SK-N-SH (cell line): ENCODE measurements around the gene TET1. TPM values are rescaled to one million over a fixed set of nuclear protein-coding genes. Genes with fewer than 3 reads are reported as not detected.

Experiments
- CTCF ChIA-PET: fragments of 300-600, 350-600 bp; formaldehyde crosslinking; extraction: SDS; loops from one replicate; lab custom pipeline; 2021; lab: Yijun Ruan, JAX
- POLR2A ChIA-PET: fragments of 350-600 bp; sonication (Branson Sonifier 250); formaldehyde crosslinking; extraction: SDS; loops from one replicate; lab custom pipeline; 2020; ENCODE audit warnings: antibody characterized with exemption, inconsistent platforms; lab: Yijun Ruan, JAX
- DNase-seq: peaks from one replicate; pipeline ENCODE4 v3.0.0; 2012
- H2AFZ ChIP-seq: fragments of 200-600 bp; sonication (generic); 2 replicates; pipeline ENCODE4 v1.8.1; 2016; ENCODE audit warnings: antibody characterized with exemption, mild to moderate bottlenecking, low read depth
- H3F3A ChIP-seq: fragments of 200-600 bp; sonication (generic); replicated peaks from 2 replicates; pipeline ENCODE3; 2016; ENCODE audit warnings: antibody characterized with exemption, mild to moderate bottlenecking; ENCODE audit not compliant: insufficient read depth
- H3K27ac ChIP-seq, 2 experiments: fragments of 200-500 bp in 1 of 2; fragments of 200-600 bp in 1 of 2; sonication (Bioruptor generic) in 1 of 2; sonication (generic), shearing (Covaris generic) in 1 of 2; 2 replicates each; pipeline versions ENCODE4 v1.5.1 to v1.6.1; 2014 to 2016; ENCODE audit warnings: low read depth in 2 of 2, inconsistent platforms in 1 of 2, low read length in 1 of 2, mild to moderate bottlenecking in 1 of 2, mixed read lengths in 1 of 2
- H3K27me3 ChIP-seq: fragments of 200-600 bp; sonication (generic), shearing (Covaris generic); 2 replicates; pipeline ENCODE4 v1.6.1; 2016; ENCODE audit warnings: mixed run types; ENCODE audit not compliant: insufficient read depth
- H3K36me3 ChIP-seq, 2 experiments: fragments of 200-500 bp in 1 of 2; fragments of 200-600 bp in 1 of 2; sonication (Bioruptor generic) in 1 of 2; sonication (generic) in 1 of 2; replicated peaks in 1 of 2; 2 replicates each; pipeline versions ENCODE3 to v1.5.1; 2014 to 2016; ENCODE audit warnings: low read length in 1 of 2, mild to moderate bottlenecking in 1 of 2; ENCODE audit not compliant: insufficient read depth in 2 of 2, control insufficient read depth in 1 of 2
- H3K4me1 ChIP-seq, 2 experiments: fragments of 200-500 bp in 1 of 2; fragments of 200-600 bp in 1 of 2; sonication (Bioruptor generic) in 1 of 2; sonication (generic), shearing (Covaris generic) in 1 of 2; 2 replicates each; pipeline versions ENCODE4 v1.5.1 to v1.6.1; 2014 to 2016; ENCODE audit warnings: low read depth in 1 of 2, low read length in 1 of 2, mixed run types in 1 of 2; ENCODE audit not compliant: insufficient read depth in 2 of 2, control insufficient read depth in 1 of 2
- H3K4me2 ChIP-seq: fragments of 200-600 bp; sonication (generic), shearing (Covaris generic); 2 replicates; pipeline ENCODE4 v1.6.1; 2017; ENCODE audit warnings: mixed run types
- H3K4me3 ChIP-seq, 2 experiments: fragments of 200-500 bp in 1 of 2; fragments of 200-600 bp in 1 of 2; sonication (Bioruptor generic) in 1 of 2; sonication (generic), shearing (Covaris generic) in 1 of 2; 2 replicates each; pipeline versions ENCODE4 v1.5.1 to v1.8.1; 2014 to 2016; ENCODE audit warnings: low read depth in 2 of 2, inconsistent platforms in 1 of 2, low read length in 1 of 2, mild to moderate bottlenecking in 1 of 2, mixed read lengths in 1 of 2, moderate library complexity in 1 of 2
- H3K79me2 ChIP-seq: fragments of 200-600 bp; sonication (generic); 2 replicates; pipeline ENCODE4 v1.8.1; 2017; ENCODE audit warnings: mild to moderate bottlenecking; ENCODE audit not compliant: insufficient read depth
- H3K9ac ChIP-seq: fragments of 200-600 bp; sonication (generic); 2 replicates; pipeline ENCODE4 v1.6.1; 2017; ENCODE audit warnings: mixed run types
- H3K9me2 ChIP-seq: fragments of 200-600 bp; sonication (generic); 2 replicates; pipeline ENCODE4 v1.6.1; 2017; ENCODE audit warnings: mixed run types
- H3K9me3 ChIP-seq: fragments of 200-600 bp; sonication (generic); 2 replicates; pipeline ENCODE4 v1.6.1; 2017; ENCODE audit warnings: mixed run types, mild to moderate bottlenecking, moderate library complexity
- H4K20me1 ChIP-seq: fragments of 200-600 bp; sonication (generic); 2 replicates; pipeline ENCODE4 v1.6.1; 2017; ENCODE audit warnings: mild to moderate bottlenecking, mixed run types; ENCODE audit not compliant: insufficient read depth
- EP300 ChIP-seq, 2 experiments: IDR thresholded peaks; 2 replicates each; pipeline versions ENCODE4 v1.4.0 to v1.6.1; 2012; ENCODE audit warnings: borderline replicate concordance in 1 of 2, low read depth in 1 of 2, low read length in 1 of 2
- EZH2phosphoT487 ChIP-seq: fragments of 200-600 bp; sonication (generic); IDR thresholded peaks from 2 replicates; pipeline ENCODE4 v1.6.1; 2017; ENCODE audit warnings: low read depth, mixed run types, mild to moderate bottlenecking, antibody characterized with exemption, moderate library complexity, borderline replicate concordance
- FOXM1 ChIP-seq: IDR thresholded peaks from 2 replicates; pipeline ENCODE4 v1.4.0; 2012; ENCODE audit warnings: low read depth, mild to moderate bottlenecking
- GABPA ChIP-seq: IDR thresholded peaks from 2 replicates; pipeline ENCODE4 v1.4.0; 2012; ENCODE audit warnings: low read depth, mild to moderate bottlenecking
- GATA2 ChIP-seq: sonication (generic); formaldehyde crosslinking; IDR thresholded peaks from 2 replicates; pipeline ENCODE4 v1.5.0; 2020; ENCODE audit warnings: mild to moderate bottlenecking, missing genetic modification reagents
- MEF2A ChIP-seq: IDR thresholded peaks from 2 replicates; pipeline ENCODE4 v1.4.0; 2012; ENCODE audit warnings: low read depth, borderline replicate concordance
- PBX3 ChIP-seq: IDR thresholded peaks from 2 replicates; pipeline ENCODE4; 2012
- POLR2AphosphoS5 ChIP-seq: IDR thresholded peaks from 2 replicates; pipeline ENCODE4 v1.6.1; 2012; ENCODE audit warnings: low read depth, low read length
- RCOR1 ChIP-seq: fragments of 150-350 bp; IDR thresholded peaks from 2 replicates; pipeline ENCODE4 v1.6.1; 2017; ENCODE audit warnings: antibody characterized with exemption, low read length
- REST ChIP-seq: IDR thresholded peaks from 2 replicates; pipeline ENCODE4 v1.6.1; 2012; ENCODE audit warnings: mild to moderate bottlenecking, low read depth, low read length, moderate library complexity
- SMC3 ChIP-seq: IDR thresholded peaks from 2 replicates; pipeline ENCODE4 v1.6.1; 2012; ENCODE audit warnings: low read depth, low read length, improper control_type of control experiment
- TAF1 ChIP-seq: IDR thresholded peaks from 2 replicates; pipeline ENCODE4 v1.6.1; 2012; ENCODE audit warnings: low read depth, mild to moderate bottlenecking, low read length, moderate library complexity, borderline replicate concordance
- YY1 ChIP-seq: IDR thresholded peaks from 2 replicates; pipeline ENCODE4 v1.4.0; 2012; ENCODE audit warnings: low read depth, mild to moderate bottlenecking
- WGBS: methylation state at CpG from one replicate; pipeline ENCODE4 v1.1.6; 2017; ENCODE audit warnings: low lambda C conversion rate; 5-methylcytosine and 5-hydroxymethylcytosine counted together
- polyA plus RNA-seq, 3 experiments: library from polyadenylated mRNA; depleted of rRNA; stranded (reverse); fragments of >200 nt; gene quantifications; 2 replicates each; pipeline ENCODE4 v1.2.3, GENCODE V29; 2012
- TF ChIP-seq, protein P1 (sequence below): IDR thresholded peaks from 2 replicates; pipeline ENCODE4 v1.4.0; 2012; ENCODE audit warnings: low read depth, borderline replicate concordance

The TET1 gene
- polyA plus RNA-seq, 1 of the 3 experiments (the other 2 are of a cell fraction): 0.38 TPM

DNA sequence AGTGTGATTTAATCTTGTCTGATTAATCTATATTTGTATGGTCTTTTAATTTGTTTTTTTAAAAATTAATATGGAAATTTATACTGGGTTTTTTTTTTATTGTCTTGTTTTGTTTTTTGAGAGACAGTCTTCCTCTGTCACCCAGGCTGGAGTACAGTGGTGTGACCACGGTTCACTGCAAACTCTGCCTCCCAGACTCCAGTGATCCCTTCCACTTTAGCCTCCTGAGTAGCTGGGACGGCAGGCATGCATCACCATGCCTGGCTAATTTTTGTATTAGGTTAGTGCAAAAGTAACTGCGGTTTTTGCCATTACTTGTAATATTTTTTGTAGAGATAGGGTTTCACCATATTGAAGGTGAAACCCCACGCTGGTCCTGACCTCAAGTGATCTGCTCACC is 73.1 kb downstream of the TET1 start:
- Histone ChIP-seq H3K27ac (no peak overlapping the region), H3K79me2 (peaks cover 14% of the 10 kb centered on the region; the same call in 1 of the 2 replicates), H3K4me2 (no peak overlapping the region), H3K27me3 (no peaks in the 10 kb centered on the region), H3K4me1 (peaks cover 0 to 2% of the 10 kb centered on the region in 2 experiments; a peak in 2 of 4 replicates), H3K9me3 (no peaks in the 10 kb centered on the region), H3K9me2 (no peaks in the 10 kb centered on the region), H2AFZ (no peak overlapping the region), H3K9ac (no peak overlapping the region), H3K4me3 (no peak overlapping the region), H3K36me3 (peaks cover 0 to 3% of the 10 kb centered on the region in 2 experiments), H3F3A (peaks cover 3% of the 10 kb centered on the region), H4K20me1 (no peaks in the 10 kb centered on the region)
- POLR2A ChIA-PET: no interaction called here
- 98% methylated on average over 4 of the region's 4 CpGs for WGBS
- no peak for DNase-seq
- CTCF ChIA-PET: interaction anchor here (1.1 kb wide), 1 partner anchor 83 kb away, joined by 3 read pairs; no protein-coding TSS in a partner anchor
- TF ChIP-seq, protein P1, sequence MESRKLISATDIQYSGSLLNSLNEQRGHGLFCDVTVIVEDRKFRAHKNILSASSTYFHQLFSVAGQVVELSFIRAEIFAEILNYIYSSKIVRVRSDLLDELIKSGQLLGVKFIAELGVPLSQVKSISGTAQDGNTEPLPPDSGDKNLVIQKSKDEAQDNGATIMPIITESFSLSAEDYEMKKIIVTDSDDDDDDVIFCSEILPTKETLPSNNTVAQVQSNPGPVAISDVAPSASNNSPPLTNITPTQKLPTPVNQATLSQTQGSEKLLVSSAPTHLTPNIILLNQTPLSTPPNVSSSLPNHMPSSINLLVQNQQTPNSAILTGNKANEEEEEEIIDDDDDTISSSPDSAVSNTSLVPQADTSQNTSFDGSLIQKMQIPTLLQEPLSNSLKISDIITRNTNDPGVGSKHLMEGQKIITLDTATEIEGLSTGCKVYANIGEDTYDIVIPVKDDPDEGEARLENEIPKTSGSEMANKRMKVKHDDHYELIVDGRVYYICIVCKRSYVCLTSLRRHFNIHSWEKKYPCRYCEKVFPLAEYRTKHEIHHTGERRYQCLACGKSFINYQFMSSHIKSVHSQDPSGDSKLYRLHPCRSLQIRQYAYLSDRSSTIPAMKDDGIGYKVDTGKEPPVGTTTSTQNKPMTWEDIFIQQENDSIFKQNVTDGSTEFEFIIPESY: no peak
- TF ChIP-seq REST (no peak), TAF1 (no peak), MEF2A (no peak), PBX3 (no peak)

DNA sequence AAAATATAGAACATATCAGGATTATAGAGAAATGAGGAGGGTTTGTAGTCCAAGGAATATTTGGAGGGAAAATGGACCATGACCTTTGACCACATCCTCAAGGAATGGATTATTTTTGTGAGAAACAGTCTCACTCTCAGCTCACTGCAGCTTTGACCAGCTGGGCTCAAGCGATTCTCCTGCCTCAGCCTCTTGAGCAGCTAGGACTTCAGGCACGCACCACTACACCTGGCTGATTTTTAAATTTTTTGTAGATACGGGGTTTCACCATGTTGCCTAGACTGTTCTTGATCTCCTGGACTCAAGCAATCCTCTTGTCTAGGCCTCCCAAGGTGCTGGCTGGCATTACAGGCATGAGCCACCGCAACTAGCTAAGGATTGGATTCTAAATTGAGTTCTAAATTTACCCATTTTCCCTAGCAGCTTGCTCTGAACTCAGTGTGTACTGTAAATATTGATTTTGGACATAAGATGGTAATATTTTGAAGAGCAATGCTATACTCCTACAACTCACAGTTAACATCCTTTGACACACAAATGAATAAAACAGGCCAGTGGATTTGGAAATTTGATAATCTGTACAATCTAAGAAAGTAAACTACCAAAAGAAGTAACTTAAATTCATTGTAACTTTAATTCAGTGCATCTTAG is 73.8 kb downstream of the TET1 start:
- H3K9ac ChIP-seq: no peak overlapping the region
- H3K9me2 ChIP-seq: no peaks in the 10 kb centered on the region
- H3K27me3 ChIP-seq: no peaks in the 10 kb centered on the region
- H3K27ac ChIP-seq: no peak overlapping the region
- H4K20me1 ChIP-seq: no peaks in the 10 kb centered on the region
- H2AFZ ChIP-seq: no peak overlapping the region
- peaks cover 3% of the 10 kb centered on the region for H3F3A ChIP-seq
- CTCF ChIA-PET: interaction anchor here (1.1 kb wide), 1 partner anchor 83 kb away, joined by 3 read pairs; no protein-coding TSS in a partner anchor
- no peaks in the 10 kb centered on the region; a peak in 1 of 4 replicates for H3K4me1 ChIP-seq
- H3K9me3 ChIP-seq: no peaks in the 10 kb centered on the region
- TF ChIP-seq RCOR1: no peak
- no peak for TF ChIP-seq EZH2phosphoT487
- TF ChIP-seq YY1: no peak
- TF ChIP-seq GATA2: no peak
- TF ChIP-seq POLR2AphosphoS5: no peak
- no peak for TF ChIP-seq EP300 (IDR thresholded peaks at IDR 0.05; ENCODE audit: borderline replicate concordance in 1 of 2, low read depth in 1 of 2, low read length in 1 of 2)
- TF ChIP-seq FOXM1: no peak
- no peak for TF ChIP-seq GABPA
- no peak for TF ChIP-seq SMC3
- H3K4me3 ChIP-seq: no peak overlapping the region
- H3K4me2 ChIP-seq: no peak overlapping the region
- DNase-seq: no peak
- H3K79me2 ChIP-seq: peaks cover 12% of the 10 kb centered on the region; the same call in 1 of the 2 replicates
- POLR2A ChIA-PET: no interaction called here
- 97% methylated on average over 4 of the region's 4 CpGs for WGBS
- peaks cover 0 to 3% of the 10 kb centered on the region in 2 experiments for H3K36me3 ChIP-seq
